GM12801 (cell line): Measurements from ENCODE around the gene PDE4C.

Experiments
- CTCF ChIP-seq: IDR thresholded peaks from one replicate; pipeline ENCODE4 v1.5.1; 2011; ENCODE audit warnings: control low read depth; ENCODE audit not compliant: insufficient read length; ENCODE audit errors: extremely low read depth

Gene PDE4C

GRCh38 chr19:18232540-18233223 lies 6.4 kb upstream of the PDE4C start:
- TF ChIP-seq CTCF, result no peak

GRCh38 chr19:18231775-18232174 lies 5.5 kb upstream of the PDE4C start:
- TF ChIP-seq CTCF, result no peak

GRCh38 chr19:18230941-18231734 lies 4.9 kb upstream of the PDE4C start:
- no peak for TF ChIP-seq CTCF

GRCh38 chr19:18229915-18230314 lies 3.7 kb upstream of the PDE4C start:
- no peak for TF ChIP-seq CTCF

- no peak for TF ChIP-seq CTCF
Observed at GRCh38 chr19:18229474-18229873, 3.2 kb upstream of the PDE4C start.

- no peak for TF ChIP-seq CTCF
Observed at GRCh38 chr19:18227781-18228271, 1.6 kb upstream of the PDE4C start.

- no peak for TF ChIP-seq CTCF
Observed at GRCh38 chr19:18226956-18227780, 930 bp upstream of the PDE4C start.
